B cell (primary cell): ENCODE data around the gene ELFN1. TPM values are rescaled to one million over a fixed set of nuclear protein-coding genes. Genes with fewer than 3 reads are reported as not detected.

Source experiments
- ATAC-seq: fragments of 200-7000 bp; cut with Tn5 transposase; one replicate; pipeline ENCODE4 v1.10.0; 2021; ENCODE audit warnings: low read depth, mild to moderate bottlenecking, moderate number of reproducible peaks, moderate library complexity
- CTCF ChIA-PET: fragments of 350-600 bp; sonication (Branson Sonifier 250); formaldehyde crosslinking; loops from one replicate; lab custom pipeline; 2021; ENCODE audit warnings: antibody characterized with exemption, inconsistent platforms; lab: Charles Lee
- POLR2A ChIA-PET: fragments of 350-600 bp; sonication (Branson Sonifier 250); formaldehyde crosslinking; loops from one replicate; lab custom pipeline; 2021; ENCODE audit warnings: antibody characterized with exemption; lab: Charles Lee
- DNase-seq: peaks from one replicate; pipeline ENCODE4 v3.0.0; 2013
- H2AFZ ChIP-seq: 2 replicates; pipeline ENCODE4 v1.6.1; 2012; ENCODE audit warnings: mild to moderate bottlenecking, low read depth, low read length; ENCODE audit not compliant: insufficient read depth, poor library complexity, severe bottlenecking
- H3K27ac ChIP-seq, 2 donors: 1 replicate in 1 of 2; 2 replicates in 1 of 2; pipeline ENCODE4 v1.5.1; 2012 to 2013; ENCODE audit warnings: low read length in 2 of 2, mild to moderate bottlenecking in 2 of 2, moderate library complexity in 1 of 2
- H3K27me3 ChIP-seq, 4 experiments: fragments of 200-600 bp in 1 of 4; sonication (generic) in 1 of 4; replicated peaks in 1 of 4; 1 replicate in 2 of 4; 2 replicates in 2 of 4; pipeline versions ENCODE4 v1.6.1 to v1.7.0; 2013 to 2016; ENCODE audit warnings: low read length in 3 of 4, mild to moderate bottlenecking in 2 of 4, mixed read lengths in 1 of 4, moderate library complexity in 1 of 4; ENCODE audit not compliant: insufficient read depth in 4 of 4, control insufficient read depth in 3 of 4; ENCODE audit errors: control extremely low read depth in 1 of 4
- H3K36me3 ChIP-seq, 2 experiments: replicated peaks in 1 of 2; 1 replicate in 1 of 2; 2 replicates in 1 of 2; pipeline versions ENCODE4 v1.6.1 to v1.7.1; 2013; ENCODE audit warnings: low read length in 1 of 2; ENCODE audit not compliant: insufficient read depth in 2 of 2, control insufficient read depth in 1 of 2; ENCODE audit errors: control extremely low read depth in 1 of 2, extremely low read depth in 1 of 2
- H3K4me1 ChIP-seq, 2 donors: fragments of 200-600 bp in 1 of 2; sonication (generic) in 1 of 2; 1 replicate in 1 of 2; 2 replicates in 1 of 2; pipeline versions ENCODE4 v1.5.1 to v1.6.1; 2013 to 2017; ENCODE audit warnings: low read length in 2 of 2; ENCODE audit not compliant: control insufficient read depth in 2 of 2, insufficient read depth in 2 of 2
- H3K4me2 ChIP-seq: replicated peaks from 2 replicates; pipeline ENCODE3; 2012; ENCODE audit warnings: mild to moderate bottlenecking, low read depth, low read length; ENCODE audit not compliant: poor library complexity, severe bottlenecking
- H3K4me3 ChIP-seq, 5 experiments: fragments of 200-600 bp in 1 of 5; sonication (generic) in 1 of 5; 1 replicate in 3 of 5; 2 replicates in 2 of 5; pipeline versions ENCODE4 v1.5.1 to v1.7.0; 2011 to 2016; ENCODE audit warnings: low read length in 4 of 5, mild to moderate bottlenecking in 4 of 5, low read depth in 2 of 5, control low read depth in 1 of 5, moderate library complexity in 1 of 5; ENCODE audit not compliant: insufficient read depth in 1 of 5; ENCODE audit errors: control extremely low read depth in 1 of 5, extremely low read depth in 1 of 5
- H3K79me2 ChIP-seq: fragments of 200-600 bp; sonication (generic); one replicate; pipeline ENCODE4 v1.6.0; 2016; ENCODE audit warnings: low read length; ENCODE audit not compliant: control insufficient read depth, insufficient read depth
- H3K9ac ChIP-seq: fragments of 200-600 bp; sonication (generic); 2 replicates; pipeline ENCODE4 v1.6.1; 2017; ENCODE audit warnings: mild to moderate bottlenecking, low read length, moderate library complexity
- H3K9me3 ChIP-seq, 3 donors: one replicate each; pipeline versions ENCODE4 v1.6.1 to v1.7.1; 2013; ENCODE audit warnings: low read length in 2 of 3; ENCODE audit not compliant: control insufficient read depth in 2 of 3, insufficient read depth in 1 of 3; ENCODE audit errors: control extremely low read depth in 1 of 3
- H4K20me1 ChIP-seq: 2 replicates; pipeline ENCODE4 v1.6.0; 2012; ENCODE audit warnings: mild to moderate bottlenecking, low read length; ENCODE audit not compliant: insufficient read depth, control insufficient read depth, poor library complexity, severe bottlenecking
- H3K27ac Mint-ChIP-seq: one replicate; pipeline ENCODE4 v1.8.0; 2021; ENCODE audit warnings: mixed read lengths
- H3K27me3 Mint-ChIP-seq: one replicate; pipeline ENCODE4 v1.8.0; 2021; ENCODE audit warnings: mixed read lengths
- H3K4me1 Mint-ChIP-seq: one replicate; pipeline ENCODE4 v1.8.0; 2021; ENCODE audit warnings: mixed read lengths
- H3K4me3 Mint-ChIP-seq: one replicate; pipeline ENCODE4 v1.8.0; 2021; ENCODE audit warnings: mixed read lengths
- H3K9me3 Mint-ChIP-seq: one replicate; pipeline ENCODE4 v1.8.0; 2022; ENCODE audit warnings: mixed read lengths; ENCODE audit not compliant: insufficient read depth
- EZH2 ChIP-seq: IDR thresholded peaks from 2 replicates; pipeline ENCODE4 v1.6.1; 2012; ENCODE audit warnings: borderline replicate concordance, low read depth, mild to moderate bottlenecking, moderate library complexity, low read length; ENCODE audit not compliant: insufficient read depth, poor library complexity, severe bottlenecking
- WGBS: methylation state at CpG from one replicate; pipeline ENCODE4 v1.1.5; 2013; ENCODE audit warnings: missing lambda C conversion rate; ENCODE audit not compliant: insufficient coverage; 5-methylcytosine and 5-hydroxymethylcytosine counted together
- intact Hi-C: fragments of 100-400 bp; cut with micrococcal nuclease; formaldehyde crosslinking; loops from one replicate; pipeline ENCODE4 v1.10.0; 2022
- polyA plus RNA-seq: library from polyadenylated mRNA; depleted of rRNA; stranded (reverse); fragments of >200 nt; gene quantifications from 2 replicates; pipeline ENCODE4 v1.2.3, GENCODE V29; 2012
- total RNA-seq, 2 donors: library from RNA; stranded (reverse); fragments of 120-200 nt in 1 of 2; gene quantifications; 1 replicate in 1 of 2; 2 replicates in 1 of 2; pipeline versions ENCODE4 v1.2.3 to v1.2.4, GENCODE V29; 2013 to 2022
- TF ChIP-seq, protein P1 (sequence below): fragments of 200-600 bp; IDR thresholded peaks from one replicate; pipeline ENCODE4 v1.8.0; 2022; ENCODE audit warnings: antibody characterized with exemption, mild to moderate bottlenecking

Gene ELFN1
- total and polyA plus RNA-seq, 2 donors (not counting 1 experiment from before 2014, with no cell fraction given) = 0.12 TPM; not detected in 1

DNA sequence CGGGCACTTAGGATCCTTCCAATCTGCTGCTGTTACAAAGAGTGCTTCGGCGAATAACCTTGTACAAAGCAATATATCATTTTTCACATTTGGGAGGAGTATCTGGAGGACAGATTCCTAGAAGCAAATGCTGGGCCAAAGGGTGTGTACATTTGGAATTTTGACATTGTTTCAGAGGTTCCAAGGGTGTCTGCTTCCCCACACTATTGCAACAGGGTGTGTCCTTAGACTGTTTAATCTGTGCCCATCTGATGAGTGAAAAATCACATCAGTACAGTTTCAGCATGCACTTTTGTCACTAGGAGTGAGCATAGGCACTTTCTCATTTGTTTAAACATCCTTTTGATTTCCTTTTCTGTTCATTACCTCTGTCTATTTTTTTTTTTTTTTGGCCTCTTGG, 8.6 kb upstream of the ELFN1 start:
- no peak overlapping the region for H3K4me3 ChIP-seq
- H3K27ac ChIP-seq = no peak overlapping the region
- Mint-ChIP-seq H3K4me3 (no peak overlapping the region), H3K27me3 (peaks cover 40% of the 10 kb centered on the region), H3K4me1 (peaks cover 2% of the 10 kb centered on the region), H3K27ac (no peak overlapping the region), H3K9me3 (peaks cover 2% of the 10 kb centered on the region)
- H2AFZ ChIP-seq = no peak overlapping the region
- H3K9ac ChIP-seq = no peak overlapping the region
- H3K27me3 ChIP-seq = peaks cover 0 to 46% (median 18%) of the 10 kb centered on the region in 4 experiments
- H3K9me3 ChIP-seq = peaks cover 0 to 20% (median 0%) of the 10 kb centered on the region in 3 donors
- ChIA-PET CTCF (interaction anchor here (0.6 kb wide), 1 partner anchor 550 kb away, joined by 3 read pairs; no protein-coding TSS in a partner anchor), POLR2A (no interaction called here)
- WGBS = 80% methylated on average over 1 of the region's 3 CpGs
- peaks cover 14 to 18% of the 10 kb centered on the region in 2 donors for H3K4me1 ChIP-seq
- DNase-seq (no peak), ATAC-seq (no peak)
- H3K36me3 ChIP-seq = no peaks in the 10 kb centered on the region
- H3K79me2 ChIP-seq = no peaks in the 10 kb centered on the region
- TF ChIP-seq, protein P1, sequence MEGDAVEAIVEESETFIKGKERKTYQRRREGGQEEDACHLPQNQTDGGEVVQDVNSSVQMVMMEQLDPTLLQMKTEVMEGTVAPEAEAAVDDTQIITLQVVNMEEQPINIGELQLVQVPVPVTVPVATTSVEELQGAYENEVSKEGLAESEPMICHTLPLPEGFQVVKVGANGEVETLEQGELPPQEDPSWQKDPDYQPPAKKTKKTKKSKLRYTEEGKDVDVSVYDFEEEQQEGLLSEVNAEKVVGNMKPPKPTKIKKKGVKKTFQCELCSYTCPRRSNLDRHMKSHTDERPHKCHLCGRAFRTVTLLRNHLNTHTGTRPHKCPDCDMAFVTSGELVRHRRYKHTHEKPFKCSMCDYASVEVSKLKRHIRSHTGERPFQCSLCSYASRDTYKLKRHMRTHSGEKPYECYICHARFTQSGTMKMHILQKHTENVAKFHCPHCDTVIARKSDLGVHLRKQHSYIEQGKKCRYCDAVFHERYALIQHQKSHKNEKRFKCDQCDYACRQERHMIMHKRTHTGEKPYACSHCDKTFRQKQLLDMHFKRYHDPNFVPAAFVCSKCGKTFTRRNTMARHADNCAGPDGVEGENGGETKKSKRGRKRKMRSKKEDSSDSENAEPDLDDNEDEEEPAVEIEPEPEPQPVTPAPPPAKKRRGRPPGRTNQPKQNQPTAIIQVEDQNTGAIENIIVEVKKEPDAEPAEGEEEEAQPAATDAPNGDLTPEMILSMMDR = no peak
- TF ChIP-seq EZH2 = no peak
- intact Hi-C loops = loop anchor here (10.0 kb wide), 1 partner anchor 683 kb away; no protein-coding TSS in a partner anchor
- H4K20me1 ChIP-seq = no peaks in the 10 kb centered on the region
- no peak overlapping the region for H3K4me2 ChIP-seq

DNA sequence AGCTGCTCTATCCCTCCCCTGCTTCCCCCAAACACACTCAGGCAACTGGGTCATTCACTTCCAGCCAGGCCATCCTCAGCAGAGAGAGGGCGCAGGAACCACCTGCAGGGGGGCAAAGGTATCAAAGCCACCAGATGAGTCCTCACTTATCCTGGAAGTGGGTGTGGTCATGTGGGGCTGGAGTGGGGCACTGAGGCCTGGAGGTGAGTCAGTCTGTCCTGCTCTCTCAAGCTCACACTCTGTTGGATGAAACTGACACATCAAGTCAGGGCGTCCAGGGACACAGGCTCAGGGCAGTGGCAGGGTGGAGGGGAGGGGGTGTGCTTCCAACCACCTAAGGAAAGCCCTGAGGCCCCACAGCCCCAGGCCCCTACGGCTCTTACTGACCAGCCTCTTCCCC, 8.0 kb upstream of the ELFN1 start:
- no peaks in the 10 kb centered on the region for H3K79me2 ChIP-seq
- DNase-seq (no peak), ATAC-seq (no peak)
- Mint-ChIP-seq H3K9me3 (peaks cover 2% of the 10 kb centered on the region), H3K4me3 (no peak overlapping the region), H3K4me1 (peaks cover 4% of the 10 kb centered on the region), H3K27me3 (peaks cover 37% of the 10 kb centered on the region), H3K27ac (no peak overlapping the region)
- peaks cover 20 to 24% of the 10 kb centered on the region in 2 donors for H3K4me1 ChIP-seq
- H3K27me3 ChIP-seq = peaks cover 0 to 46% (median 21%) of the 10 kb centered on the region in 4 experiments
- H3K4me3 ChIP-seq = no peak overlapping the region
- no peak overlapping the region for H3K4me2 ChIP-seq
- TF ChIP-seq EZH2 = no peak
- TF ChIP-seq, protein P1 = no peak
- H3K9me3 ChIP-seq = peaks cover 0 to 20% (median 0%) of the 10 kb centered on the region in 3 donors
- no peak overlapping the region for H3K27ac ChIP-seq
- no peaks in the 10 kb centered on the region for H3K36me3 ChIP-seq
- intact Hi-C loops = loop anchor here (10.0 kb wide), 1 partner anchor 683 kb away; no protein-coding TSS in a partner anchor
- H2AFZ ChIP-seq = no peak overlapping the region
- no peaks in the 10 kb centered on the region for H4K20me1 ChIP-seq
- CTCF ChIA-PET = interaction anchor here (0.6 to 1.7 kb wide), 2 partner anchors 550 to 686 kb away, joined by 3 to 6 read pairs; no protein-coding TSS in a partner anchor
- POLR2A ChIA-PET = no interaction called here
- H3K9ac ChIP-seq = no peak overlapping the region
- WGBS = 86% methylated on average over 1 of the region's 3 CpGs
